Kidney epithelial cell (primary cell): ENCODE measurements around the gene C16orf89. TPM values are rescaled to one million over a fixed set of nuclear protein-coding genes. Genes with fewer than 3 reads are reported as not detected.
A peak's percentile ranks its signal among the peaks of the same experiment; 100 is the strongest.
"Not testable (repeated sequence)": the region's sequence is repeated elsewhere in the genome, so short reads cannot be mapped to it uniquely, and the experiment has no call there.

ENCODE experiments used
- DNase-seq: peaks from one replicate; pipeline ENCODE4 v3.0.0-alpha.2; 2010; ENCODE audit warnings: low read depth
- H3K27me3 ChIP-seq: 2 replicates; pipeline ENCODE4 v1.6.0; 2011; ENCODE audit warnings: low read length; ENCODE audit not compliant: control insufficient read depth, insufficient read depth
- H3K36me3 ChIP-seq: 2 replicates; pipeline ENCODE4 v1.5.1; 2011; ENCODE audit warnings: low read length; ENCODE audit not compliant: control insufficient read depth, insufficient read depth
- H3K4me3 ChIP-seq: 2 replicates; pipeline ENCODE4 v1.5.1; 2011; ENCODE audit warnings: low read depth, mild to moderate bottlenecking, control low read depth, low read length
- total RNA-seq: library from RNA; depleted of rRNA; stranded (reverse); fragments of >200 nt; gene quantifications from 2 replicates; pipeline ENCODE4 v1.2.3, GENCODE V29; 2015
- TF ChIP-seq, protein P1 (sequence below): IDR thresholded peaks from 2 replicates; pipeline ENCODE4 v1.5.1; 2011; ENCODE audit warnings: mild to moderate bottlenecking, moderate library complexity, low read length, control low read depth, inconsistent platforms; ENCODE audit not compliant: insufficient read depth, poor library complexity, severe bottlenecking

C16orf89 gene
- total RNA-seq, 1 donor from 2014 or later = 1.0 TPM

DNA sequence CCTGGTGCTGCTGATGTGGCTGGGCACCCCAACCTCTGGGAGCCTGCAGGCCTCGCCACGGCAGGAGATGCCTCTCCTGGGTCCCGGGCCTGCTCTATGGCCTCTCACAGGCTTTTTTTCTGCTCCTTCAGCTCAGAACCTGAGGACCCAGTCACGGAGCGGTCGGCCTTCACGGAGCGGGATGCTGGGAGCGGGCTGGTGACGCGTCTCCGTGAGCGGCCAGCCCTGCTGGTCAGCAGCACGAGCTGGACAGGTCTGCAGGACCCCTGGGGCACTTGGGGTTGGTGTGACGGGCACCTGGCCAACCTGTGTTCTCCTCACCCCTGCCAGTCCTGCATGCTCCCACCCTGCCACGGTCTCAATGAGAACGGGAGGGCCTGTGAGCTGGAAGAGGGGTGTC, 12.9 kb upstream of the C16orf89 start:
- TF ChIP-seq, protein P1, sequence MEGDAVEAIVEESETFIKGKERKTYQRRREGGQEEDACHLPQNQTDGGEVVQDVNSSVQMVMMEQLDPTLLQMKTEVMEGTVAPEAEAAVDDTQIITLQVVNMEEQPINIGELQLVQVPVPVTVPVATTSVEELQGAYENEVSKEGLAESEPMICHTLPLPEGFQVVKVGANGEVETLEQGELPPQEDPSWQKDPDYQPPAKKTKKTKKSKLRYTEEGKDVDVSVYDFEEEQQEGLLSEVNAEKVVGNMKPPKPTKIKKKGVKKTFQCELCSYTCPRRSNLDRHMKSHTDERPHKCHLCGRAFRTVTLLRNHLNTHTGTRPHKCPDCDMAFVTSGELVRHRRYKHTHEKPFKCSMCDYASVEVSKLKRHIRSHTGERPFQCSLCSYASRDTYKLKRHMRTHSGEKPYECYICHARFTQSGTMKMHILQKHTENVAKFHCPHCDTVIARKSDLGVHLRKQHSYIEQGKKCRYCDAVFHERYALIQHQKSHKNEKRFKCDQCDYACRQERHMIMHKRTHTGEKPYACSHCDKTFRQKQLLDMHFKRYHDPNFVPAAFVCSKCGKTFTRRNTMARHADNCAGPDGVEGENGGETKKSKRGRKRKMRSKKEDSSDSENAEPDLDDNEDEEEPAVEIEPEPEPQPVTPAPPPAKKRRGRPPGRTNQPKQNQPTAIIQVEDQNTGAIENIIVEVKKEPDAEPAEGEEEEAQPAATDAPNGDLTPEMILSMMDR = no peak
- no peaks in the 10 kb centered on the region for H3K27me3 ChIP-seq
- no peak overlapping the region for H3K4me3 ChIP-seq
- DNase-seq = no peak
- no peaks in the 10 kb centered on the region for H3K36me3 ChIP-seq

DNA sequence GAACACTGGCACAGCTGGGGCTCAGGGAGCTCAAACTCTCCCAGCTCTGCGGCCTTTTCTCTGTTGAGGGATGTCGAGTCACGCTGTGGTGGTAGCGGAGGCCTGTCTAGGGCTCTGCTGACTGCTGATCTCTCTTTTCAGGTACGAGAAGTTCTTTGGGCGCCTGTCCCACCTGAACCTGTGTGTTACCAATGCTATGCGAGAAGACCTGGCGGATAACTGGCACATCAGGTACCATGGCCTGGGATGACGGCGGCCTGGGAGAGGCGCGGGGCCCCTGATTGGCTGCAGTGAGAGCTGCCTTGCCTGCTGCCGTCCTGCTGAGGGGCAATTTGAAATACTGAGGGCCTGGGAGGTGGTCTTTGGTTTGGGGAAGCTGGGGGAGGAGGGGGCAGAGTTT, 11.5 kb upstream of the C16orf89 start:
- Histone ChIP-seq H3K4me3 (no peak overlapping the region), H3K27me3 (no peaks in the 10 kb centered on the region), H3K36me3 (no peaks in the 10 kb centered on the region)
- TF ChIP-seq, protein P1 = no peak
- DNase-seq = no peak

DNA sequence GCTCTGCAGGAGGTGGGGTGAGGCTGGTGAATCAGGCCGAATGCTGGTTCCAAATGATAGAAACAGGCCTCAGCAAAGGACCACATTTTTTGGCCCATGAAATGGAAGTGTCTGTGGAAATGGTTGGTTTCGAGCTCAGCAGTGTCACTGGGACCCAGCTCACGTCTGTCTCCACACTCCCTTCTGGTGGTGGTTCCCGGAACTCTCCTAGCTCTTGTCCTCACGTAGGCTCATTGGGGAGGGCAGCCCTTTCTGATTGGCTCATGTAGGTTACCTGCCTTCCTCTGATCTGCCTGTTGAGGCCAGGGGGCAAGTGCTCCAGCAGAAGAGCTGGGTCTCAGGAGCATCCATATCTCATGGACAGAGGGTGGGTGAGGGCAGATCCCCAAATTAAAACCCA, 9.9 kb upstream of the C16orf89 start:
- H3K27me3 ChIP-seq = no peaks in the 10 kb centered on the region
- no peak overlapping the region for H3K4me3 ChIP-seq
- DNase-seq = no peak
- no peaks in the 10 kb centered on the region for H3K36me3 ChIP-seq
- TF ChIP-seq, protein P1 = no peak

DNA sequence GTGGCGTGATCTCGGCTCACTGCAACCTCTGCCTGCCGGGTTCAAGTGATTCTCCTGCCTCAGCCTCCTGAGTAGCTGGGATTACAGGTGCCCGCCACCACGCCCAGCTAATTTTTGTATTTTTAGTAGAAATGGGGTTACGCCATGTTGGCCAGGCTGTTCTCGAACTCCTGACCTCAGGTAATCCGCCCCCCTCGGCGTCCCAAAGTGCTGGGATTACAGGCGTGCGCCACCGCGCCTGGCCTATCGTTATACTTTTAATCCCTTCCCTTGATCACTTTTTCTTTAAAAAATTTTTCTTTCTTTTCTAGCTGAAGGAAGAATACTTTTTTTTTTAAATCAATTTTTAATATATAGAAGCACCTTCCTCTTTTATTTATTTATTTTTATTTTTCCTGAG, 8.0 kb upstream of the C16orf89 start:
- H3K36me3 ChIP-seq, H3K27me3 ChIP-seq, DNase-seq, H3K4me3 ChIP-seq: not testable (repeated sequence)

DNA sequence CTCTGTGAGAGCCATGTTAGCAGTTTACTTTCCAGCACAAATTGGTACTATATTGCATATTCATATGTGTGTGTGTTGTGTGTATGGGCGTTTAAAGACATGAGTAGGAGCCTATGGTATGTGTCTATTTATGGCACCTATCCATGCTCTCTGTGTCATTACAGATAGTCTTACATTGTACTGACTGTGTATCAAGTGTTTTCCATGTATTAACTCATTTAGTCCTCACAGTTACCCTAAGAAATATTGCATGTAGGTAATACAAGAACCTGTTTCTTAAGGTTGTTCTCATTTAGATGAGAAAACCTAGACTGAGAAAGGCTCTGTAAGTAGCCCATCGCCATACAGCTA, 7.5 kb upstream of the C16orf89 start:
- DNase-seq = no peak
- TF ChIP-seq, protein P1 = no peak
- no peak overlapping the region for H3K4me3 ChIP-seq

DNA sequence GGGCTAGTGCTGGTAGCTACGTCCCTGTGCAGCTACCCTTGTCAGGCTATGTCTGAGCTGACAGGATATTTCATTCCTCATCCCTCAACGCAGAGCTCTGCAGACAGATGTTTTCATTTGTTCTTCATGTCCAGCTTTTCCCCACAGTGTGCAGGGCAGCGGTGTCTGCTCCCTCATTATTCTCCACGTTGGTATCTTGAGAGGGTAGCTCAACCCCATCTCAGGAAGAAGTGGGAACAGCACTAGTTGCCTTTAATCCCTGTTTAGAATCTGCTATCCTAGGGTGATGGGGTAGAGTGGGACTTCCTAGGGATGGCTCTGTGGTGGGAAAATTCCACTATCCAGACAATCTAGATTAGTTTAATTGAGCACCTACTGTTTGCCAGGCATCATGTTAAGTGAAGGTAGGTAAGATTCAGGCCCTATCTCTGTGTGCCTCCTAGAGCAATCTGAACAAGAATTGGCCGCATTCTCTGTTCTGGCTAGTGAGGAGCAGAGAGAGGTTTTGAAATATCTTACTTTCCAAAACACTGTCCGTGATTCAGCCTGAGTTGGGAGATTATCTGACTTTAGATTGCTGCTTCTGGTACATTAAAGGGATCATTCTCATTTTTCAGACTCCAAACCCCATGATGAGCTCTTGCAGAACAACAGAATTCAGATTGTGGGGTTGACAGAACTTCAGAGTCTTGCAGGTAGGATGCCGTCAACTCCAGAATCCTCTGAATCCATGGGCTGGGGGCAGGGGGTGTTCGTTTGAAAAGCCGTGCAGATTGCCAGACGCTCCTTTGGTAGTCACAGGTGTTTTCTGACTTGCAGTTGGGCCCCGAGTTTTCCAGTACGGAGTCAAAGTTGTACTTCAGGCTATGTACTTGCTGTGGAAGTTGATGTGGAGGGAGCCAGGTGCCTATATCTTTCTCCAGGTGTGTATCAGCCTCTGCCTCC, 6.8 kb upstream of the C16orf89 start:
- Histone ChIP-seq H3K4me3 (peak overlapping the region; percentile 88), H3K27me3 (no peaks in the 10 kb centered on the region), H3K36me3 (no peaks in the 10 kb centered on the region)
- no peak for DNase-seq
- TF ChIP-seq, protein P1 = no peak

More for the DNA sequence above, 7.5 kb upstream of the C16orf89 start:
- Histone ChIP-seq H3K36me3 (no peaks in the 10 kb centered on the region), H3K27me3 (no peaks in the 10 kb centered on the region)
